ENCODE data around the gene SLC7A9. TPM values are rescaled to one million over a fixed set of nuclear protein-coding genes. Genes with fewer than 3 reads are reported as not detected.

Gene SLC7A9
- polyA plus RNA-seq, 1 of the 3 experiments (the other 2 are of a cell fraction), result not detected

GRCh38 chr19:32902448-32902847, 32.9 kb upstream of the SLC7A9 start:
- Histone ChIP-seq H3K27me3 (ENCODE audit: insufficient read depth) (no peaks in the 10 kb centered on the region), H3K4me3 (ENCODE audit: low read depth in 2 of 2, low read length in 1 of 2) (no peak overlapping the region), H3K4me1 (ENCODE audit: control insufficient read depth in 1 of 2, insufficient read depth in 2 of 2, low read depth in 1 of 2, low read length in 1 of 2) (no peaks in the 10 kb centered on the region), H3K9me3 (no peaks in the 10 kb centered on the region; the same call in 1 of the 2 replicates), H3K36me3 (replicated peaks in 1 of 2; ENCODE audit: control insufficient read depth in 1 of 2, insufficient read depth in 2 of 2, low read length in 1 of 2) (peaks cover 6 to 24% of the 10 kb centered on the region in 2 experiments), H3K79me2 (ENCODE audit: insufficient read depth) (no peaks in the 10 kb centered on the region; the same call in 1 of the 2 replicates), H3K27ac (ENCODE audit: low read depth in 2 of 2, low read length in 1 of 2) (no peak overlapping the region), H3F3A (replicated peaks; ENCODE audit: insufficient read depth) (no peaks in the 10 kb centered on the region), H3K9ac (no peak overlapping the region), H2AFZ (ENCODE audit: low read depth) (no peak overlapping the region), H3K9me2 (no peaks in the 10 kb centered on the region), H3K4me2 (no peak overlapping the region), H4K20me1 (ENCODE audit: insufficient read depth) (no peaks in the 10 kb centered on the region)
- DNase-seq, result no peak
- ChIA-PET CTCF (interaction anchor here (0.5 kb wide), 1 partner anchor 10 kb away, joined by 4 read pairs; no protein-coding TSS in a partner anchor), POLR2A (no interaction called here)
- TF ChIP-seq YY1 (IDR thresholded peaks at IDR 0.05; ENCODE audit: low read depth) (no peak), ZBTB33 (IDR thresholded peaks at IDR 0.05; ENCODE audit: borderline replicate concordance, low read depth) (no peak), SIN3A (IDR thresholded peaks at IDR 0.05; ENCODE audit: borderline replicate concordance, low read depth, low read length) (no peak), CTCF (IDR thresholded peaks at IDR 0.05) (no peak), RFX5 (IDR thresholded peaks at IDR 0.05; ENCODE audit: low read length) (no peak)
- 89% methylated on average over 7 of the region's 7 CpGs for WGBS (ENCODE audit: low lambda C conversion rate)

- Histone ChIP-seq H3K4me1 (ENCODE audit: control insufficient read depth in 1 of 2, insufficient read depth in 2 of 2, low read depth in 1 of 2, low read length in 1 of 2) (no peaks in the 10 kb centered on the region), H3K4me3 (ENCODE audit: low read depth in 2 of 2, low read length in 1 of 2) (no peak overlapping the region), H3K9me3 (no peaks in the 10 kb centered on the region; the same call in 1 of the 2 replicates), H3K9ac (no peak overlapping the region), H2AFZ (ENCODE audit: low read depth) (no peak overlapping the region), H3K9me2 (no peaks in the 10 kb centered on the region), H3K27ac (ENCODE audit: low read depth in 2 of 2, low read length in 1 of 2) (no peak overlapping the region), H3K4me2 (no peak overlapping the region), H3K36me3 (replicated peaks in 1 of 2; ENCODE audit: control insufficient read depth in 1 of 2, insufficient read depth in 2 of 2, low read length in 1 of 2) (peaks cover 6 to 20% of the 10 kb centered on the region in 2 experiments), H3K27me3 (ENCODE audit: insufficient read depth) (no peaks in the 10 kb centered on the region), H4K20me1 (ENCODE audit: insufficient read depth) (no peaks in the 10 kb centered on the region), H3F3A (replicated peaks; ENCODE audit: insufficient read depth) (peaks cover 6% of the 10 kb centered on the region), H3K79me2 (ENCODE audit: insufficient read depth) (no peaks in the 10 kb centered on the region; the same call in 1 of the 2 replicates)
- ChIA-PET POLR2A (no interaction called here), CTCF (interaction anchor here (0.5 kb wide), 1 partner anchor 10 kb away, joined by 4 read pairs; no protein-coding TSS in a partner anchor)
- no peak for DNase-seq
- WGBS (ENCODE audit: low lambda C conversion rate), result 77% methylated on average over 5 of the region's 5 CpGs
- TF ChIP-seq USF1 (IDR thresholded peaks at IDR 0.05; ENCODE audit: borderline replicate concordance, low read depth) (no peak), MXI1 (IDR thresholded peaks at IDR 0.05; ENCODE audit: low read depth, low read length) (no peak)
These were observed 32.1 kb upstream of the SLC7A9 start for GRCh38 chr19:32901504-32902161.

Measured in SK-N-SH (cell line).